Right ventricle myocardium inferior (tissue), 1 donor: ENCODE measurements around the gene CLPTM1L. TPM values are rescaled to one million over a fixed set of nuclear protein-coding genes. Genes with fewer than 3 reads are reported as not detected.
"Not testable (repeated sequence)": the region's sequence is repeated elsewhere in the genome, so short reads cannot be mapped to it uniquely, and the experiment has no call there.

ENCODE experiments used
- ATAC-seq: fragments of 200-7000 bp; cut with Tn5 transposase; one replicate; pipeline ENCODE4 v1.9.1; 2020; ENCODE audit warnings: mild to moderate bottlenecking, moderate library complexity
- DNase-seq: peaks from one replicate; pipeline ENCODE4 v3.0.0; 2021; ENCODE audit errors: missing footprints
- intact Hi-C: fragments of 100-400 bp; cut with DNase I; formaldehyde crosslinking; loops from one replicate; pipeline ENCODE4 v1.11.0; 2022
- total RNA-seq: library from RNA; stranded (reverse); fragmentation: NEBNext Ultra II Directional; extraction: Animal tissue kit (Norgen Biotek cat#: 25700); gene quantifications from one replicate; pipeline ENCODE4 v1.2.1, GENCODE V29; 2021
- donor health status: DM: no; HTN: yes; CAD: no; lungs with severe emphysema.

Gene CLPTM1L
- total RNA-seq, 1 donor from 2014 or later, result 33.3 TPM

DNA sequence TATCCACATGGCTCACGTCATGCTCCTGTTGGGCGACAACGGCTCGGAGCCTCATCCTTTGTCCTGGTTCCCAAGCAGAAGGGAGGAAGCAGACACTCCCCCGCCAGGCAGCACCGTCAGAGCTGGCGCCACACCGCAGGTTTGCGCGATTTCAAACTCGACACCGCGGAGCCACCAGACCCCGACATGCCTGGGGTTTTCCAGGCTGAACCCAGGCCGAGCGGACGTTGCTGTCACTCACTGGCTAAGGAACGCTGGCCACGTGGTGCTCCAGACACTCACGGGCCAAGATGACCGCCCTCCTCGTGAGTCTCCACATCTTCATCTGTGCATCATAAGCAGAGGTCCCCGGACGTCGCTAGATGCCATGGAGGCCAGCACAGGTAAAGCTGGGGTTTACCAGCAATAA is 59.0 kb downstream of the CLPTM1L start:
- intact Hi-C loops, result no loop called here
- no peak for ATAC-seq
- DNase-seq, result no peak

GRCh38 chr5:1285141-1285540 is 59.8 kb downstream of the CLPTM1L start:
- no peak for ATAC-seq
- intact Hi-C loops, result no loop called here
- DNase-seq, result no peak

- intact Hi-C loops, ATAC-seq, DNase-seq: not testable (repeated sequence)
Measured at GRCh38 chr5:1284336-1284970, 60.4 kb downstream of the CLPTM1L start.

DNA sequence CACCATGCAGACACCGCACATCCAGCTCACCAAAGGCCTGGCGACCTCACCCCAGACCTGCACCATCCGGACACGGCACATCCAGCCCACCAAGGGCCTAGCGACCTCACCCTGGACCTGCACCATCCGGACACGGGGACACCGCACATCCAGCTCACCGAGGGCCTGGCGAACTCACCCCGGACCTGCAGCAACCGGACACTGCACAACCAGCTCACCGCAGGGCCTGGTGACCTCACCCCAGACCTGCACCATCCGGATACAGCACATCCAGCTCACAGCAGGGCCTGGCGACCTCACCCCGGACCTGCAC is 61.2 kb downstream of the CLPTM1L start:
- intact Hi-C loops, ATAC-seq, DNase-seq: not testable (repeated sequence)

DNA sequence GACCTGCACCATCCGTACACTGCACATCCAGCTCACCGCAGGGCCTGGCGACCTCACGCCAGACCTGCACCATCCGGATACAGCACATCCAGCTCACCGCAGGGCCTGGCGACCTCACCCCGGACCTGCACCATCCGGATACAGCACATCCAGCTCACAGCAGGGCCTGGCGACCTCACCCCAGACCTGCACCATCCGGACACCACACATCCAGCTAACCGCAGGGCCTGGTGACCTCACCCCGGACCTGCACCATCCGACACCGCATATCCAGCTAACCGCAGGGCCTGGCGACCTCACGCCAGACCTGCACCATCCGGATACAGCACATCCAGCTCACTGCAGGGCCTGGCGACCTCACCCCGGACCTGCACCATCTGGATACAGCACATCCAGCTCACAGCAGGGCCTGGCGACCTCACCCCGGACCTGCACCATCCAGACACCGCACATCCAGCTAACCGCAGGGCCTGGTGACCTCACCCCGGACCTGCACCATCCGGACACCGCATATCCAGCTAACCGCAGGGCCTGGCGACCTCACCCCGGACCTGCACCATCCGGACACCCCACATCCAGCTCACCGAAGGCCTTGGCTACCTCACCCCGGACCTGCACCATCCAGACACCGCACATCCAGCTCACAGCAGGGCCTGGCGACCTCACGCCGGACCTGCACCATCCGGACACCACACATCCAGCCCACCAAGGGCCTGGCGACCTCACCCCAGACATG is 61.7 kb downstream of the CLPTM1L start:
- DNase-seq, intact Hi-C loops, ATAC-seq: not testable (repeated sequence)

GRCh38 chr5:1282131-1282992 is 62.5 kb downstream of the CLPTM1L start:
- ATAC-seq (no peak), DNase-seq (no peak)
- intact Hi-C loops, result no loop called here

DNA sequence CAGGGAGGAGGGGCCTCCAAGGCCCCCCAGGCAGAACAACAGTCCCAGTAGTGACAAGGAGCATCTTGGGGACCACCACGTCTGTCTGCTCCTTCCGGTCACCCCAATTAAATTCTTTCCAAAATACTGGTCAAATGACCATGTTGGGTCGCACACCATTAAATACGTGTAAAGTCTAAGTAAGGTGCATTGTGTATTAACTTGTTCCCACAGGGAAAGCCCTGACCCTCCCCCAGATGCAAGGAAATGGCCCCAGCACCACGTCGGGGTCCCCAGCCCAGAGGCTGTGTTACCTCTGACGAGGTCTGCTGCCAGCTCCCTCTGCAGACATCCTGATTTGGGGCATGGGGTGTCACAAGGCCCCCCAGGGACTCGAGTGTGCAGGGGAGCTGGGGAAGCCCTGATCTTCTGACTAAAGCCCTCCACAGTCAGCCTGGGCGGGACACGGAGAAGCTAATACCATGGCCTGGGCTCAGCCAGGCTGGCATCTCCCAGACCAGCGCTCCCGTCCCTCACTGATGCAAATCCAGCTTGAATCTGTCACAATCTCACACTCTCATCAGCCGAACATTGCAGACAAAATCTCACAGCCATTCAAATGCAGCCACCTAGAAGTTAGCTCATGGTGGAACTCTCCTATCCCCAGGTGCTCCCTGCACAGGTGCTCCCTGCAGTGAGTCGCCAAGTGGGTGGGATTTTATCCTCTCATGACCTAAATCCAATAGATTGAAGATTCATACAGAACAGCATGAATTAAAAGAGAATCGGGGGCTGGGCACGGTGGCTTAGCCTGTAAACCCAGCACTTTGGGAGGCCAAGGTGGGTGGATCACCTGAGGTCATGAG is 63.6 kb downstream of the CLPTM1L start:
- no peak for DNase-seq
- intact Hi-C loops, result no loop called here
- no peak for ATAC-seq

- ATAC-seq, result no peak
- intact Hi-C loops, result no loop called here
- DNase-seq, result no peak
Measured at GRCh38 chr5:1280177-1281037, 64.5 kb downstream of the CLPTM1L start.

- intact Hi-C loops, result no loop called here
- DNase-seq (no peak), ATAC-seq (no peak)
Measured at GRCh38 chr5:1279443-1280151, 65.3 kb downstream of the CLPTM1L start.

DNA sequence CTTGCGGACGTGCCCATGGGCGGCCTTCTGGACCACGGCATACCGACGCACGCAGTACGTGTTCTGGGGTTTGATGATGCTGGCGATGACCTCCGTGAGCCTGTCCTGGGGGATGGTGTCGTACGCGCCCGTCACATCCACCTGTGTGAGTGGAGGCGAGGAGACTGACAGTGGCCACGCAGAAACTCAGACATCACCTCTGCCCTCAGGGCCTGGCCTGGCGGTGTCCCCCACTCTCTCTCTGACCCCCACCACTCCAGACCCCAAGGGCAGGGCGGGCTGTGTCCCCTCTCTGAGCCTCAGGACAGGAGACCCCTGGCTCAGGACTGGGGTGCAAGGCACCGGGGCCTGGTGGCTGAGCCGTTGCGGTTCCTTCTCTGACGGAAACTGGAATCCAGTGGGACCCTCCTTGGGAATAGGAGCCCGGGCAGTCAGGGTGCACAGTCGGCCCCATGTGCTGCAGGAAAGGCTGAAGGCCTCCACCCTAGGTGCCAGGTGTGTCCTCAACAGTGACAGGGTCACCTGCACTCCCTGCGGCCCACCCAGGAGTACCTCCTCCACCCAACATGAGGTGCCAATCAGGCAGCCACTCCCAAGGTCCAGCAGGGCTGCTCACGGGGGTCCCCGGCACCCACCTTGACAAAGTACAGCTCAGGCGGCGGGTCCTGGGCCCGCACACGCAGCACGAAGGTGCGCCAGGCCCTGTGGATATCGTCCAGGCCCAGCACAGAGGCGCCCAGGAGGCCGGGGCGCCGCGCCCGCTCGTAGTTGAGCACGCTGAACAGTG is 66.0 kb downstream of the CLPTM1L start:
- DNase-seq (no peak), ATAC-seq (no peak)
- intact Hi-C loops, result no loop called here

DNA sequence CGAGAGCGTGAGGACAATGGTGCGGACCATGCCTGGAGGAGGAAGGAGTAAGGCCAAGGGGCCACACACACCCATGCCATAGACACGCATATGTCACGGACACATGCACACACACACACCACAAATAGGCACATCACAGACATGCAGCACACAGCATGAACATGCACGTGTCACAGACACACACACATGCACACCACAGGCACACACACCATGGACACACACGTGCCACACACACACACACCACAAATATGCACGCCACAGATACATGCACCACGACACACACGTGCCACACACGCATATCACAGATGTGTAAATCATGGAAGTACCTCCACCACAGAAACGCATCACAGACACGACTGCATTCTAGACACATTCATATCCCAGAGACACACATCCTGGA is 66.7 kb downstream of the CLPTM1L start:
- no peak for ATAC-seq
- DNase-seq, result no peak
- intact Hi-C loops, result no loop called here

DNA sequence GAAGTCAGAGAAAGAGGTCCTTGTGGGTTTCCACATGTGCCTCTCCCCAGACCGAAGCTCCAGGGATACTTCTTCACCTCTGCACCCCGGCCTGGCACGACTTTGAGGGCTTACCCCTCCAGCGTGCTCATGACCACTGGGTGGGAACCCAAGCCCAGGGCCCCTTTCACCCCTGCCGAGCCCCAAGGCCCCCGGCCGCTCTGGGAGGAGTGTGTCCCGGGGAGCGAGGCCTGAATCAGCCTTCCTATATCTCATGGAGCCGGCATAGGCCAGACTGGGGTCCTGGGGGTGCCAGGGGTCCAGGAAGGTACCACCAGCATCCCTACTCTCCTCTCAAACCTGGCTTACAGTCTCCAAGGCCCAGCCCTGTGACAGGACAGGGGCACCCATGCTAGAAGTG is 67.1 kb downstream of the CLPTM1L start:
- intact Hi-C loops, result no loop called here
- DNase-seq, result no peak

GRCh38 chr5:1277331-1277730 is 67.6 kb downstream of the CLPTM1L start:
- DNase-seq (no peak), ATAC-seq (no peak)
- intact Hi-C loops, result no loop called here

More for the DNA sequence above, 67.1 kb downstream of the CLPTM1L start:
- ATAC-seq, result no peak

DNA sequence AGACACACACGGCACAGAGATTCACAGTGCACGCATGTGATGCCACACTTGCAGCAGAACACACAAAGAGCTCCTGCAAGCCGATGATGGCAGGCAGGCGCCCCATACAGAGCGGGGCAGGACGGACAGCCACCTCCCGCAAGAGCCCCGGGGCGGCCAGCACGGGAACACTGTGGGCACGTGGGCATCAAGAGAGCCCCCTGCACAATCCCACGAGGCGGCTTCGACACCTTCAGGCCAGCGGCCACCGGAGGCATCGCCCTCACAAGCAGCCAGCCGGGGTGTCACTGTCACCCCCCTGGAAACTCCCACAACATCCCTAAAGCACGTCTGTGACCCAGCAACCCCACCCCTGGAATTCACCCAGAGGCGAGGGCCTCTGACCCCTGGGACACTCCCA is 68.0 kb downstream of the CLPTM1L start:
- ATAC-seq (no peak), DNase-seq (no peak)
- intact Hi-C loops, result no loop called here

GRCh38 chr5:1275397-1276391 is 69.2 kb downstream of the CLPTM1L start:
- intact Hi-C loops, result not testable (repeated sequence)

More at GRCh38 chr5:1275397-1276391, 69.2 kb downstream of the CLPTM1L start:
- DNase-seq, result peak; percentile 14
- ATAC-seq, result not testable (repeated sequence)
